KMS-11 (cell line): ENCODE results near the gene FOXN1.

Source experiments
- H2AFZ ChIP-seq: fragments of 200-600 bp; sonication (generic); 2 replicates; pipeline ENCODE4 v1.6.1; 2016; ENCODE audit warnings: antibody characterized with exemption, mixed run types, low read depth
- H3K27ac ChIP-seq: fragments of 200-600 bp; sonication (generic); 2 replicates; pipeline ENCODE4 v1.6.1; 2016; ENCODE audit warnings: mild to moderate bottlenecking, mixed run types
- H3K27me3 ChIP-seq: fragments of 200-600 bp; sonication (generic); 2 replicates; pipeline ENCODE4 v1.6.1; 2017; ENCODE audit warnings: mild to moderate bottlenecking, low read depth, mixed run types, moderate library complexity; ENCODE audit not compliant: insufficient read depth
- H3K36me3 ChIP-seq: fragments of 200-600 bp; sonication (generic); 2 replicates; pipeline ENCODE4 v1.6.1; 2017; ENCODE audit warnings: mild to moderate bottlenecking, mixed run types; ENCODE audit not compliant: insufficient read depth
- H3K4me1 ChIP-seq: fragments of 200-600 bp; sonication (generic); 2 replicates; pipeline ENCODE4 v1.6.1; 2016; ENCODE audit warnings: mild to moderate bottlenecking, low read depth, mixed run types; ENCODE audit not compliant: poor library complexity, severe bottlenecking
- H3K4me2 ChIP-seq: fragments of 200-600 bp; sonication (generic); 2 replicates; pipeline ENCODE4 v1.7.0; 2016; ENCODE audit warnings: mild to moderate bottlenecking, mixed run types
- H3K4me3 ChIP-seq: fragments of 200-600 bp; sonication (generic); IDR thresholded peaks from 2 replicates; pipeline ENCODE4 v1.6.1; 2017; ENCODE audit warnings: low read depth, low read length, mixed read lengths; ENCODE audit not compliant: insufficient read depth
- H3K79me2 ChIP-seq: fragments of 200-600 bp; sonication (generic); 2 replicates; pipeline ENCODE4 v1.6.1; 2016; ENCODE audit warnings: low read depth, mixed run types; ENCODE audit not compliant: insufficient read depth
- H3K9ac ChIP-seq: fragments of 200-600 bp; sonication (generic); 2 replicates; pipeline ENCODE4 v1.6.1; 2016; ENCODE audit warnings: mild to moderate bottlenecking, mixed run types
- H4K20me1 ChIP-seq: fragments of 200-600 bp; sonication (generic); 2 replicates; pipeline ENCODE4 v1.6.1; 2016; ENCODE audit warnings: mild to moderate bottlenecking, mixed run types; ENCODE audit not compliant: insufficient read depth
- TF ChIP-seq, protein P1 (sequence below): fragments of 200-600 bp; sonication (generic); conservative IDR thresholded peaks from 2 replicates; pipeline ENCODE4 v1.6.1; 2017; ENCODE audit warnings: low read depth, mild to moderate bottlenecking, antibody characterized with exemption, low read length, moderate library complexity, mixed read lengths

Gene FOXN1

DNA sequence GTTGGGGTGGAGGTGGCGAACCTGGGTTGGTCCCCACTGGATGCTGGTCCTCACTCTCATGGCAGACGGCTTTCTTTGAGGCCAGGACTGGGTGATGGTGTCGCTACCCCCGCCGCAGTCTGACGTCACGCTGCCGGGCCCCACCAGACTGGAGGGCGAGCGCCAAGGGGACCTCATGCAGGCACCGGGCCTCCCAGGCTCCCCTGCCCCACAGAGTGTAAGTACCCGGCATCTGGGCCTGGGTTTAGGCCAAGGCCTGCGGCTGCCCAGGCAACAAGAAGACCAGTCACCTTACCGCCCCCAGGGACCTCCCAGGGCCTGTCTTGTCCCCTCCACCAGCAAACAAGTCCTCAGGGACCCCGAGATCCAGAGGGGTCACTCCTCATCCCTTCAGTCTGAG is 17.7 kb downstream of the FOXN1 start:
- peaks cover 21% of the 10 kb centered on the region for H3K27me3 ChIP-seq
- no peak overlapping the region for H2AFZ ChIP-seq
- no peaks in the 10 kb centered on the region for H4K20me1 ChIP-seq
- H3K27ac ChIP-seq: no peak overlapping the region
- H3K79me2 ChIP-seq: no peaks in the 10 kb centered on the region
- TF ChIP-seq, protein P1, sequence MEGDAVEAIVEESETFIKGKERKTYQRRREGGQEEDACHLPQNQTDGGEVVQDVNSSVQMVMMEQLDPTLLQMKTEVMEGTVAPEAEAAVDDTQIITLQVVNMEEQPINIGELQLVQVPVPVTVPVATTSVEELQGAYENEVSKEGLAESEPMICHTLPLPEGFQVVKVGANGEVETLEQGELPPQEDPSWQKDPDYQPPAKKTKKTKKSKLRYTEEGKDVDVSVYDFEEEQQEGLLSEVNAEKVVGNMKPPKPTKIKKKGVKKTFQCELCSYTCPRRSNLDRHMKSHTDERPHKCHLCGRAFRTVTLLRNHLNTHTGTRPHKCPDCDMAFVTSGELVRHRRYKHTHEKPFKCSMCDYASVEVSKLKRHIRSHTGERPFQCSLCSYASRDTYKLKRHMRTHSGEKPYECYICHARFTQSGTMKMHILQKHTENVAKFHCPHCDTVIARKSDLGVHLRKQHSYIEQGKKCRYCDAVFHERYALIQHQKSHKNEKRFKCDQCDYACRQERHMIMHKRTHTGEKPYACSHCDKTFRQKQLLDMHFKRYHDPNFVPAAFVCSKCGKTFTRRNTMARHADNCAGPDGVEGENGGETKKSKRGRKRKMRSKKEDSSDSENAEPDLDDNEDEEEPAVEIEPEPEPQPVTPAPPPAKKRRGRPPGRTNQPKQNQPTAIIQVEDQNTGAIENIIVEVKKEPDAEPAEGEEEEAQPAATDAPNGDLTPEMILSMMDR: no peak
- H3K4me1 ChIP-seq: peaks cover 8% of the 10 kb centered on the region
- no peak overlapping the region for H3K9ac ChIP-seq
- no peak overlapping the region for H3K4me2 ChIP-seq
- no peak overlapping the region for H3K4me3 ChIP-seq
- H3K36me3 ChIP-seq: no peaks in the 10 kb centered on the region

DNA sequence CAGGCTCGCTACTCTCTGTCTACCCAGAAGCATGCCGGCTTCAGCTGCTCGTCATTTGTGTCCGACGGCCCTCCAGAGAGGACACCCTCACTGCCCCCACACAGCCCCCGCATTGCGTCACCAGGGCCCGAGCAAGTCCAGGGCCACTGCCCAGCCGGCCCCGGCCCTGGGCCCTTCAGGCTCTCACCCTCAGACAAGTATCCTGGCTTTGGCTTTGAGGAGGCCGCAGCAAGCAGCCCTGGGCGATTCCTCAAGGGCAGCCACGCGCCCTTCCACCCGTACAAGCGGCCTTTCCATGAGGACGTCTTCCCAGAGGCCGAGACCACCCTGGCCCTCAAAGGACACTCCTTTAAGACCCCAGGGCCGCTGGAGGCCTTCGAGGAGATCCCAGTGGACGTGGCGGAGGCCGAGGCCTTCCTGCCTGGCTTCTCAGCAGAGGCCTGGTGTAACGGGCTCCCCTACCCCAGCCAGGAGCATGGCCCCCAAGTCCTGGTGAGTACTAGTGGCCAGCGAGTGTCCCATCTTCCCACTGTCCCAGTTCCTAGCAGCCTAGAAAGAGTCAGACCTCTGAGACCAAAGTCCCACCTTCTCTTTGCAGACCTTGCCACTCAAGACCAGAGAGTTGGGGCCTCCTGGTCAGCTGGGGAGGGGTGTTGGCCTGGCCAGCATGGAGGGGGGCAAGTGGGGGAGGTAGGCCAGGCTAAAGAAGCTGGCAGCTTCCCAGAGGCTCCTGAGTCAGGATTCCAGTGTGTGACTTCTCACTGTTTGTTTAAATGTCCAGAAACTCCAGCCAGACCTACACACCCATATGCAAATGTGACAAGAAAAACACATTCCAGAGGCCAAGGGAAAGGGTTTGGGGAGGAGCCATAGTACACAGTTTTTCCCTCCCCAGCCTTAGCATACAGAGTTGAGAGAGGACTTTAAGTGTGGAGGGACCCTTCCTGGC is 18.6 kb downstream of the FOXN1 start:
- no peak overlapping the region for H2AFZ ChIP-seq
- no peak overlapping the region for H3K27ac ChIP-seq
- peaks cover 21% of the 10 kb centered on the region for H3K27me3 ChIP-seq

DNA sequence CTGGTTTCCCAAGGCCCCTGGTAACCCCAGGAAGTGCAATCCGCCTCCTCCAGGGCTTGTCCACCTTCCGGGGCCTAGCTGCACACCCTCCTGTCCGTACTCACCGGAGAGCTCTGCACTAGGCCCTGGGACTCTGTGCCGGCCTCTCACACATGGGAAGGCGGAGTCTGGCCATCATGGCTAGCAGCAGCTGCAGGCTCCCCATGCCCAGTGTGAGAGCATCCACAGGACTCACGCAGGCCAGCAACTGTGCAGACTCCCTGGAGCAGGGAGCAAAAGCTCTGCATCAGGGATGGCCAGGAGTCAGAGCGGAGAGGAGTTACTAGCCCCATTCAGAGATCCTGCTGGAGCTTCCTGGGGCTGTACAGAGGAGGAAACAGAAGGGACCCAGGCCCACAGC is 20.2 kb downstream of the FOXN1 start:
- Histone ChIP-seq H3K27me3 (peaks cover 34% of the 10 kb centered on the region), H3K4me3 (no peak overlapping the region), H3K27ac (no peak overlapping the region), H3K9ac (no peak overlapping the region), H3K79me2 (no peaks in the 10 kb centered on the region), H3K36me3 (no peaks in the 10 kb centered on the region), H4K20me1 (no peaks in the 10 kb centered on the region), H3K4me1 (no peaks in the 10 kb centered on the region), H3K4me2 (no peak overlapping the region), H2AFZ (no peak overlapping the region)
- TF ChIP-seq, protein P1: no peak

More for the DNA sequence above, 18.6 kb downstream of the FOXN1 start:
- TF ChIP-seq, protein P1: no peak
- H3K4me2 ChIP-seq: no peak overlapping the region
- H3K4me1 ChIP-seq: no peaks in the 10 kb centered on the region
- H3K79me2 ChIP-seq: no peaks in the 10 kb centered on the region
- no peak overlapping the region for H3K9ac ChIP-seq
- H3K36me3 ChIP-seq: no peaks in the 10 kb centered on the region
- no peaks in the 10 kb centered on the region for H4K20me1 ChIP-seq
- H3K4me3 ChIP-seq: no peak overlapping the region

DNA sequence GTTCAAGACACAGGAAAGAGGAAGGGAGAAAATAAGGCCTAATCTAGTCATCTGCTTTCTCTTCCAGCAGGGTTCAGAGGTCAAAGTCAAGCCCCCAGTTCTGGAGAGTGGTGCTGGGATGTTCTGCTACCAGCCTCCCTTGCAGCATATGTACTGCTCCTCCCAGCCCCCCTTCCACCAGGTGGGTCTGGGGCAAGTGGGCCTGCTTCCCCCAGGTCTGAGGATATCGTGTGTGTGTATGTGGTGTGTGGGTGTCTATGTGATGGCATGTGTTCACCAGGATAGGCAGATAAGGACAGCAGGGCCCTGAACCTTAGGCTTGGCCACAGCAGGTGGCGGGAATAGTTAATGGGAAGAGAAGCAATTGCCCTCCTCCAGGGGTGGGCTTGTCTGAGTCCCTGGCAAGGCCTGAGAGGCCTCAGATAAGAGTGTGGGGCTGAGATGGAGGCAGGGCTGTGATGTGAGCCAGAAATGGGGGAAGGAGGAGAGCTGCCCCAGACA is 21.1 kb downstream of the FOXN1 start:
- Histone ChIP-seq H3K4me1 (no peaks in the 10 kb centered on the region), H4K20me1 (no peaks in the 10 kb centered on the region), H3K9ac (no peak overlapping the region), H2AFZ (no peak overlapping the region), H3K27me3 (peaks cover 39% of the 10 kb centered on the region), H3K27ac (no peak overlapping the region), H3K36me3 (no peaks in the 10 kb centered on the region), H3K4me3 (no peak overlapping the region), H3K79me2 (no peaks in the 10 kb centered on the region), H3K4me2 (no peak overlapping the region)
- TF ChIP-seq, protein P1: no peak
